MV-4-11 (cell line): Measurements from ENCODE around the gene GJC1.

Experiments used
- DNase-seq: peaks from one replicate; lab custom pipeline; 2025; lab: John Stamatoyannopoulos, UW

Gene GJC1

GRCh38 chr17:44829523-44830358, at the start of gene GJC1:
Gene GJC1 (minus strand): TSS chr17:44830287. CDS start chr17:44805817, 24,470 bp downstream.
- no peak for DNase-seq

GRCh38 chr17:44879376-44879775, 49.3 kb upstream of the GJC1 start:
- no peak for DNase-seq

GRCh38 chr17:44878627-44879221, 48.6 kb upstream of the GJC1 start:
- DNase-seq, result peak; percentile 4

- no peak for DNase-seq
Measured at GRCh38 chr17:44877121-44877520, 47.0 kb upstream of the GJC1 start.

GRCh38 chr17:44875761-44876160, 45.7 kb upstream of the GJC1 start:
- no peak for DNase-seq

- no peak for DNase-seq
Measured at GRCh38 chr17:44872131-44872768, 42.2 kb upstream of the GJC1 start.

GRCh38 chr17:44871556-44871955, 41.5 kb upstream of the GJC1 start:
- no peak for DNase-seq

GRCh38 chr17:44867841-44868240, 37.8 kb upstream of the GJC1 start:
- DNase-seq, result no peak

- no peak for DNase-seq
Measured at GRCh38 chr17:44865931-44866330, 35.8 kb upstream of the GJC1 start.

GRCh38 chr17:44865231-44865660, 35.2 kb upstream of the GJC1 start:
- DNase-seq, result peak; percentile 49

GRCh38 chr17:44864831-44865230, 34.7 kb upstream of the GJC1 start:
- DNase-seq, result no peak

- no peak for DNase-seq
Measured at GRCh38 chr17:44863061-44863918, 33.2 kb upstream of the GJC1 start.

GRCh38 chr17:44862278-44862914, 32.3 kb upstream of the GJC1 start:
- DNase-seq, result no peak

GRCh38 chr17:44859701-44860100, 29.6 kb upstream of the GJC1 start:
- DNase-seq, result no peak

GRCh38 chr17:44854192-44854591, 24.1 kb upstream of the GJC1 start:
- no peak for DNase-seq

- no peak for DNase-seq
Measured at GRCh38 chr17:44850612-44851011, 20.5 kb upstream of the GJC1 start.

GRCh38 chr17:44850025-44850424, 19.9 kb upstream of the GJC1 start:
- no peak for DNase-seq

- no peak for DNase-seq
Measured at GRCh38 chr17:44848961-44849489, 18.9 kb upstream of the GJC1 start.

GRCh38 chr17:44848257-44848795, 18.2 kb upstream of the GJC1 start:
- DNase-seq, result no peak

GRCh38 chr17:44847586-44847985, 17.5 kb upstream of the GJC1 start, which contains the start of gene HIGD1B:
Gene HIGD1B (plus strand): TSS chr17:44847883. CDS start chr17:44848153, 270 bp downstream.
- DNase-seq, result no peak

GRCh38 chr17:44846206-44846605, 16.1 kb upstream of the GJC1 start:
- no peak for DNase-seq
